WTC11 (cell line): ENCODE measurements around the gene SLC27A5. TPM values are rescaled to one million over a fixed set of nuclear protein-coding genes. Genes with fewer than 3 reads are reported as not detected.

Source experiments
- ATAC-seq: fragments of 200-7000 bp; cut with Tn5 transposase; 2 replicates; pipeline ENCODE4 v1.10.0; 2021; ENCODE audit warnings: mild to moderate bottlenecking, moderate library complexity
- CTCF ChIA-PET: fragments of 300-600 bp; sonication (Branson Sonifier 250); formaldehyde crosslinking; loops from one replicate; lab custom pipeline; 2021; ENCODE audit warnings: antibody characterized with exemption; lab: Charles Lee
- POLR2A ChIA-PET: fragments of 350-600 bp; sonication (Branson Sonifier 250); formaldehyde crosslinking; loops from one replicate; lab custom pipeline; 2021; ENCODE audit warnings: antibody characterized with exemption; lab: Charles Lee
- DNase-seq: peaks from one replicate; pipeline ENCODE4 v3.0.0; 2021; ENCODE audit warnings: low spot score
- H3K27ac Mint-ChIP-seq: 2 replicates; pipeline ENCODE4 v1.8.0; 2021; ENCODE audit warnings: mixed read lengths
- H3K27me3 Mint-ChIP-seq: 2 replicates; pipeline ENCODE4 v1.8.0; 2021; ENCODE audit warnings: low read depth, mild to moderate bottlenecking, moderate library complexity, mixed read lengths
- H3K36me3 Mint-ChIP-seq: 2 replicates; pipeline ENCODE4 v1.8.0; 2021; ENCODE audit warnings: mixed read lengths
- H3K4me1 Mint-ChIP-seq: 2 replicates; pipeline ENCODE4 v1.8.0; 2022; ENCODE audit warnings: mixed read lengths
- H3K4me3 Mint-ChIP-seq: 2 replicates; pipeline ENCODE4 v1.8.0; 2021; ENCODE audit warnings: mild to moderate bottlenecking, moderate library complexity, mixed read lengths
- H3K9me3 Mint-ChIP-seq: 2 replicates; pipeline ENCODE4 v1.8.0; 2021; ENCODE audit warnings: mixed read lengths
- GTF2I ChIP-seq: fragments of 250-450 bp; sonication (Bioruptor Pico); conservative IDR thresholded peaks from 2 replicates; pipeline ENCODE4 v1.4.0; 2021; ENCODE audit warnings: mild to moderate bottlenecking
- HMGA2 ChIP-seq: fragments of 250-450 bp; sonication (Bioruptor Pico); IDR thresholded peaks from 2 replicates; pipeline ENCODE4 v1.4.0; 2021; ENCODE audit warnings: mild to moderate bottlenecking, moderate library complexity
- JAZF1 ChIP-seq: fragments of 250-450 bp; sonication (Bioruptor Pico); IDR thresholded peaks from 2 replicates; pipeline ENCODE4 v1.9.0; 2021; ENCODE audit warnings: moderate library complexity, mild to moderate bottlenecking, inconsistent platforms
- KAT7 ChIP-seq: sonication (generic); formaldehyde crosslinking; IDR thresholded peaks from 2 replicates; pipeline ENCODE4 v1.8.1; 2023; ENCODE audit warnings: missing genetic modification reagents, mild to moderate bottlenecking, borderline replicate concordance
- TCF7 ChIP-seq: sonication (generic); formaldehyde crosslinking; IDR thresholded peaks from 2 replicates; pipeline ENCODE4 v1.8.0; 2022; ENCODE audit warnings: mild to moderate bottlenecking, low read depth, missing genetic modification reagents, moderate library complexity
- TEAD4 ChIP-seq: sonication (generic); formaldehyde crosslinking; IDR thresholded peaks from 2 replicates; pipeline ENCODE4 v1.8.0; 2022; ENCODE audit warnings: mild to moderate bottlenecking, missing genetic modification reagents
- ZNF121 ChIP-seq: sonication (generic); formaldehyde crosslinking; IDR thresholded peaks from 2 replicates; pipeline ENCODE4 v1.8.0; 2023; ENCODE audit warnings: missing genetic modification reagents
- ZNF423 ChIP-seq: fragments of 250-450 bp; sonication (Bioruptor Pico); IDR thresholded peaks from 2 replicates; pipeline ENCODE4 v2.1.2; 2022; ENCODE audit warnings: mild to moderate bottlenecking, moderate library complexity
- ZNF671 ChIP-seq: fragments of 250-450 bp; sonication (Bioruptor Pico); IDR thresholded peaks from 2 replicates; pipeline ENCODE4 v1.8.0; 2021; ENCODE audit warnings: mild to moderate bottlenecking
- total RNA-seq: library from RNA; stranded (reverse); gene quantifications from 3 replicates; pipeline ENCODE4 v1.2.3, GENCODE V29; 2021
- TF ChIP-seq, protein P1 (sequence below): sonication (generic); formaldehyde crosslinking; IDR thresholded peaks from 2 replicates; pipeline ENCODE4 v1.8.0; 2022; ENCODE audit warnings: missing genetic modification reagents
- TF ChIP-seq, protein P2 (sequence below): sonication (generic); formaldehyde crosslinking; IDR thresholded peaks from 2 replicates; pipeline ENCODE4 v1.8.0; 2022; ENCODE audit warnings: mild to moderate bottlenecking, missing genetic modification reagents
- TF ChIP-seq, protein P3 (sequence below): sonication (generic); formaldehyde crosslinking; IDR thresholded peaks from 2 replicates; pipeline ENCODE4 v1.8.1; 2023; ENCODE audit warnings: mild to moderate bottlenecking, missing genetic modification reagents
- TF ChIP-seq, protein P4 (sequence below): fragments of 250-450 bp; sonication (Bioruptor Pico); IDR thresholded peaks from 2 replicates; pipeline ENCODE4 v2.1.2; 2022; ENCODE audit warnings: mild to moderate bottlenecking, moderate library complexity
- TF ChIP-seq, protein P5 (sequence below): fragments of 250-450 bp; sonication (Bioruptor Pico); IDR thresholded peaks from 2 replicates; pipeline ENCODE4 v1.9.0; 2021; ENCODE audit warnings: mild to moderate bottlenecking
- TF ChIP-seq, protein P6 (sequence below): fragments of 200-600 bp; IDR thresholded peaks from 2 replicates; pipeline ENCODE4 v1.8.0; 2022; ENCODE audit warnings: antibody characterized with exemption
- TF ChIP-seq, protein P7 (sequence below): sonication (generic); formaldehyde crosslinking; conservative IDR thresholded peaks from 2 replicates; pipeline ENCODE4 v1.8.1; 2022; ENCODE audit warnings: mild to moderate bottlenecking, missing genetic modification reagents
- TF ChIP-seq, protein P8 (sequence below): sonication (generic); formaldehyde crosslinking; IDR thresholded peaks from 2 replicates; pipeline ENCODE4 v1.8.1; 2023; ENCODE audit warnings: mild to moderate bottlenecking, missing genetic modification reagents

The SLC27A5 gene
- total RNA-seq, 1 experiment from 2014 or later, result 21.9 TPM

DNA sequence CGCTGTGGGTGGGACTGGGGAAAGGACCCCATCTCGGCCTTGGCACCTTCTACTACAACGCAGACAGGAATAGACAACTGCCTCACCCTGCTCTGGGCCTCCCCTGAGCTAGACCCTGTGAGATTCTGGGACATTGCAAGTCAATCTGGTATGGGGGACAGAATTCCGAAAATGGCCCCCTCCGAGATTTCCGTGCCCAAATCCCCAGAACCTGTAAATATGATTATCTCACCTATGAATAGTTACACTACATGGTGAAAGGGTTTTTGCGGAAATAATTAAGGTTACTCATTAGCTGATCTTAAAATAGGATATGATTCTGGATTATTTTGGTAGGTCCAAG, 8.4 kb upstream of the SLC27A5 start:
- no peak for ATAC-seq
- ChIA-PET CTCF (interaction anchor here (0.9 to 6.5 kb wide), 23 partner anchors 8 to 191 kb away, joined by 3 to 60 read pairs (median 8); partner anchors contain the start of genes CHMP2A, RNF225, TRIM28 and UBE2M), POLR2A (interaction anchor here (0.6 to 3.3 kb wide), 15 partner anchors 9 to 61 kb away, joined by 3 to 34 read pairs (median 6); partner anchors contain the start of genes CHMP2A, TRIM28 and ZNF446)
- no peaks in the 10 kb centered on the region for H3K9me3 Mint-ChIP-seq
- H3K36me3 Mint-ChIP-seq, result peaks cover 5% of the 10 kb centered on the region
- H3K4me1 Mint-ChIP-seq, result peaks cover 47% of the 10 kb centered on the region
- peak overlapping the region; percentile 97 for H3K4me3 Mint-ChIP-seq
- H3K27ac Mint-ChIP-seq, result peak overlapping the region; percentile 99
- no peak for TF ChIP-seq ZNF423 (CRISPR knock-in tag)
- no peak for TF ChIP-seq HMGA2 (CRISPR knock-in tag)
- TF ChIP-seq, protein P1, sequence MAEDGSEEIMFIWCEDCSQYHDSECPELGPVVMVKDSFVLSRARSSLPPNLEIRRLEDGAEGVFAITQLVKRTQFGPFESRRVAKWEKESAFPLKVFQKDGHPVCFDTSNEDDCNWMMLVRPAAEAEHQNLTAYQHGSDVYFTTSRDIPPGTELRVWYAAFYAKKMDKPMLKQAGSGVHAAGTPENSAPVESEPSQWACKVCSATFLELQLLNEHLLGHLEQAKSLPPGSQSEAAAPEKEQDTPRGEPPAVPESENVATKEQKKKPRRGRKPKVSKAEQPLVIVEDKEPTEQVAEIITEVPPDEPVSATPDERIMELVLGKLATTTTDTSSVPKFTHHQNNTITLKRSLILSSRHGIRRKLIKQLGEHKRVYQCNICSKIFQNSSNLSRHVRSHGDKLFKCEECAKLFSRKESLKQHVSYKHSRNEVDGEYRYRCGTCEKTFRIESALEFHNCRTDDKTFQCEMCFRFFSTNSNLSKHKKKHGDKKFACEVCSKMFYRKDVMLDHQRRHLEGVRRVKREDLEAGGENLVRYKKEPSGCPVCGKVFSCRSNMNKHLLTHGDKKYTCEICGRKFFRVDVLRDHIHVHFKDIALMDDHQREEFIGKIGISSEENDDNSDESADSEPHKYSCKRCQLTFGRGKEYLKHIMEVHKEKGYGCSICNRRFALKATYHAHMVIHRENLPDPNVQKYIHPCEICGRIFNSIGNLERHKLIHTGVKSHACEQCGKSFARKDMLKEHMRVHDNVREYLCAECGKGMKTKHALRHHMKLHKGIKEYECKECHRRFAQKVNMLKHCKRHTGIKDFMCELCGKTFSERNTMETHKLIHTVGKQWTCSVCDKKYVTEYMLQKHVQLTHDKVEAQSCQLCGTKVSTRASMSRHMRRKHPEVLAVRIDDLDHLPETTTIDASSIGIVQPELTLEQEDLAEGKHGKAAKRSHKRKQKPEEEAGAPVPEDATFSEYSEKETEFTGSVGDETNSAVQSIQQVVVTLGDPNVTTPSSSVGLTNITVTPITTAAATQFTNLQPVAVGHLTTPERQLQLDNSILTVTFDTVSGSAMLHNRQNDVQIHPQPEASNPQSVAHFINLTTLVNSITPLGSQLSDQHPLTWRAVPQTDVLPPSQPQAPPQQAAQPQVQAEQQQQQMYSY (CRISPR knock-in tag), result no peak
- TF ChIP-seq, protein P2, sequence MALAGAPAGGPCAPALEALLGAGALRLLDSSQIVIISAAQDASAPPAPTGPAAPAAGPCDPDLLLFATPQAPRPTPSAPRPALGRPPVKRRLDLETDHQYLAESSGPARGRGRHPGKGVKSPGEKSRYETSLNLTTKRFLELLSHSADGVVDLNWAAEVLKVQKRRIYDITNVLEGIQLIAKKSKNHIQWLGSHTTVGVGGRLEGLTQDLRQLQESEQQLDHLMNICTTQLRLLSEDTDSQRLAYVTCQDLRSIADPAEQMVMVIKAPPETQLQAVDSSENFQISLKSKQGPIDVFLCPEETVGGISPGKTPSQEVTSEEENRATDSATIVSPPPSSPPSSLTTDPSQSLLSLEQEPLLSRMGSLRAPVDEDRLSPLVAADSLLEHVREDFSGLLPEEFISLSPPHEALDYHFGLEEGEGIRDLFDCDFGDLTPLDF (CRISPR knock-in tag), result no peak
- TF ChIP-seq ZNF671 (CRISPR knock-in tag), result no peak
- no peak for DNase-seq
- no peaks in the 10 kb centered on the region for H3K27me3 Mint-ChIP-seq

DNA sequence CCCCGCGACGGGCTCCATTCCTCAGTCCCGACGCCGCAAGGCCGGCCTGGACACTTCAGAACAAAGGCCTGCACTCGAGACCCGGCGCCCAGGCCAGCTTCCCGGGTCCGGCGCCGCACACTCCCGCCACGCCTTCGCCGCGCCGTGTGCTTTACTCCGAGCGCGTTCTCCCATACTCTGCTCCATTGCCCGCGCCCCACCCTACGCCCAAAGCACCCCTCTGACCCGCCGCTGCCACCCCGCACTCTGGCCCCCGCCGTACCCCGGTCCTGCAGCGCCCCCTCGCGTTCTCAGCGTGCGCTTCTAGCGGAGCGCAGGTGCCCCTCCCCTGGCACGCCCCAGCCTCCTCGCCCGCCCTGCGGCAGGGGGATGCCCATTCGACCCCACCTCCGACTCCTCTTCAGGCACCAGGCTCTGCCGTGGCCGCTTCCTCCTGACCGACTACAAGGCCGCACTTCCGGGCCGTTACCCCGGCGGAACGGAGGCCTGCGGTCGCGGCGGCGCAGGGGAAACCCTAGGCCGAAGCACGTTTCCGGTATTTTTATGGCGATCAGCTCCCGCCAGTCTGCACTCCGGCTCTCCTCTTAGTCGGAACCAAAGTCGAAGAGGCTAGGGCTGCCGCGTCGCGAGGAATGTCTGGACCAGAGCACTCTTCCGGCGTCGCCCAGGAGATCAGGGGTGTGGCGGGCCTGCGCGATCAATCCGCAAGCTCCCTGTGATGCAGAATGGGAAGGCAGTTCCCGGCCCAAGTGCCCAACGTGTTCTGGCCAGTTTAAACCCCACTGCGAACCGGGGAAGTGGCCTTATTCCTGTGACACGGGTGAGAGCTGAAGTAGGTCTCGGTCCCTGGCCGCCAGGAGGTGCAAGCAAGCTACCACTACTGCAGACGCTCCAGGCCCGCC, 7.8 kb upstream of the SLC27A5 start, which contains the start of gene ZBTB45:
ZBTB45 (minus strand) TSS at position 456 of the 902 bp plus-strand sequence. CDS start 2,137 bp downstream, outside the sequence.
- H3K4me3 Mint-ChIP-seq, result peak within 1 kb of the TSS; percentile 97
- peak within 1 kb of the TSS; percentile 99 for H3K27ac Mint-ChIP-seq
- H3K4me1 Mint-ChIP-seq, result peaks cover 48% of the 10 kb centered on the region
- H3K36me3 Mint-ChIP-seq, result peaks cover 5% of the 10 kb centered on the region
- no peaks in the 10 kb centered on the region for H3K27me3 Mint-ChIP-seq
- CTCF ChIA-PET, result interaction anchor here (0.6 to 6.5 kb wide), 33 partner anchors 9 to 498 kb away, joined by 3 to 60 read pairs (median 5); partner anchors contain the start of genes CHMP2A, RNF225, TRIM28 and UBE2M
- ATAC-seq (peak; percentile 75), DNase-seq (peak; percentile 92)
- POLR2A ChIA-PET, result interaction anchor here (0.6 to 3.3 kb wide), 16 partner anchors 9 to 61 kb away, joined by 3 to 34 read pairs (median 6); partner anchors contain the start of genes CHMP2A, TRIM28, UBE2M and ZNF446
- no peaks in the 10 kb centered on the region for H3K9me3 Mint-ChIP-seq
- TF ChIP-seq, protein P3, sequence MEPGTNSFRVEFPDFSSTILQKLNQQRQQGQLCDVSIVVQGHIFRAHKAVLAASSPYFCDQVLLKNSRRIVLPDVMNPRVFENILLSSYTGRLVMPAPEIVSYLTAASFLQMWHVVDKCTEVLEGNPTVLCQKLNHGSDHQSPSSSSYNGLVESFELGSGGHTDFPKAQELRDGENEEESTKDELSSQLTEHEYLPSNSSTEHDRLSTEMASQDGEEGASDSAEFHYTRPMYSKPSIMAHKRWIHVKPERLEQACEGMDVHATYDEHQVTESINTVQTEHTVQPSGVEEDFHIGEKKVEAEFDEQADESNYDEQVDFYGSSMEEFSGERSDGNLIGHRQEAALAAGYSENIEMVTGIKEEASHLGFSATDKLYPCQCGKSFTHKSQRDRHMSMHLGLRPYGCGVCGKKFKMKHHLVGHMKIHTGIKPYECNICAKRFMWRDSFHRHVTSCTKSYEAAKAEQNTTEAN (CRISPR knock-in tag), result no peak; the same call in 1 of the 2 replicates
- TF ChIP-seq JAZF1 (CRISPR knock-in tag), result no peak
- TF ChIP-seq, protein P4, sequence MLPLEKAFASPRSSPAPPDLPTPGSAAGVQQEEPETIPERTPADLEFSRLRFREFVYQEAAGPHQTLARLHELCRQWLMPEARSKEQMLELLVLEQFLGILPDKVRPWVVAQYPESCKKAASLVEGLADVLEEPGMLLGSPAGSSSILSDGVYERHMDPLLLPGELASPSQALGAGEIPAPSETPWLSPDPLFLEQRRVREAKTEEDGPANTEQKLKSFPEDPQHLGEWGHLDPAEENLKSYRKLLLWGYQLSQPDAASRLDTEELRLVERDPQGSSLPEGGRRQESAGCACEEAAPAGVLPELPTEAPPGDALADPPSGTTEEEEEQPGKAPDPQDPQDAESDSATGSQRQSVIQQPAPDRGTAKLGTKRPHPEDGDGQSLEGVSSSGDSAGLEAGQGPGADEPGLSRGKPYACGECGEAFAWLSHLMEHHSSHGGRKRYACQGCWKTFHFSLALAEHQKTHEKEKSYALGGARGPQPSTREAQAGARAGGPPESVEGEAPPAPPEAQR (CRISPR knock-in tag), result no peak
- TF ChIP-seq, protein P5, sequence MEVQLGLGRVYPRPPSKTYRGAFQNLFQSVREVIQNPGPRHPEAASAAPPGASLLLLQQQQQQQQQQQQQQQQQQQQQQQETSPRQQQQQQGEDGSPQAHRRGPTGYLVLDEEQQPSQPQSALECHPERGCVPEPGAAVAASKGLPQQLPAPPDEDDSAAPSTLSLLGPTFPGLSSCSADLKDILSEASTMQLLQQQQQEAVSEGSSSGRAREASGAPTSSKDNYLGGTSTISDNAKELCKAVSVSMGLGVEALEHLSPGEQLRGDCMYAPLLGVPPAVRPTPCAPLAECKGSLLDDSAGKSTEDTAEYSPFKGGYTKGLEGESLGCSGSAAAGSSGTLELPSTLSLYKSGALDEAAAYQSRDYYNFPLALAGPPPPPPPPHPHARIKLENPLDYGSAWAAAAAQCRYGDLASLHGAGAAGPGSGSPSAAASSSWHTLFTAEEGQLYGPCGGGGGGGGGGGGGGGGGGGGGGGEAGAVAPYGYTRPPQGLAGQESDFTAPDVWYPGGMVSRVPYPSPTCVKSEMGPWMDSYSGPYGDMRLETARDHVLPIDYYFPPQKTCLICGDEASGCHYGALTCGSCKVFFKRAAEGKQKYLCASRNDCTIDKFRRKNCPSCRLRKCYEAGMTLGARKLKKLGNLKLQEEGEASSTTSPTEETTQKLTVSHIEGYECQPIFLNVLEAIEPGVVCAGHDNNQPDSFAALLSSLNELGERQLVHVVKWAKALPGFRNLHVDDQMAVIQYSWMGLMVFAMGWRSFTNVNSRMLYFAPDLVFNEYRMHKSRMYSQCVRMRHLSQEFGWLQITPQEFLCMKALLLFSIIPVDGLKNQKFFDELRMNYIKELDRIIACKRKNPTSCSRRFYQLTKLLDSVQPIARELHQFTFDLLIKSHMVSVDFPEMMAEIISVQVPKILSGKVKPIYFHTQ (CRISPR knock-in tag), result no peak
- TF ChIP-seq, protein P6, sequence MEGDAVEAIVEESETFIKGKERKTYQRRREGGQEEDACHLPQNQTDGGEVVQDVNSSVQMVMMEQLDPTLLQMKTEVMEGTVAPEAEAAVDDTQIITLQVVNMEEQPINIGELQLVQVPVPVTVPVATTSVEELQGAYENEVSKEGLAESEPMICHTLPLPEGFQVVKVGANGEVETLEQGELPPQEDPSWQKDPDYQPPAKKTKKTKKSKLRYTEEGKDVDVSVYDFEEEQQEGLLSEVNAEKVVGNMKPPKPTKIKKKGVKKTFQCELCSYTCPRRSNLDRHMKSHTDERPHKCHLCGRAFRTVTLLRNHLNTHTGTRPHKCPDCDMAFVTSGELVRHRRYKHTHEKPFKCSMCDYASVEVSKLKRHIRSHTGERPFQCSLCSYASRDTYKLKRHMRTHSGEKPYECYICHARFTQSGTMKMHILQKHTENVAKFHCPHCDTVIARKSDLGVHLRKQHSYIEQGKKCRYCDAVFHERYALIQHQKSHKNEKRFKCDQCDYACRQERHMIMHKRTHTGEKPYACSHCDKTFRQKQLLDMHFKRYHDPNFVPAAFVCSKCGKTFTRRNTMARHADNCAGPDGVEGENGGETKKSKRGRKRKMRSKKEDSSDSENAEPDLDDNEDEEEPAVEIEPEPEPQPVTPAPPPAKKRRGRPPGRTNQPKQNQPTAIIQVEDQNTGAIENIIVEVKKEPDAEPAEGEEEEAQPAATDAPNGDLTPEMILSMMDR, result peak; percentile 75
- TF ChIP-seq TEAD4 (CRISPR knock-in tag), result 0 out of 2 replicates have a peak, but pooled peaks have one; percentile 63
- no peak; the same call in 1 of the 2 replicates for TF ChIP-seq GTF2I (CRISPR knock-in tag)
- TF ChIP-seq, protein P7, sequence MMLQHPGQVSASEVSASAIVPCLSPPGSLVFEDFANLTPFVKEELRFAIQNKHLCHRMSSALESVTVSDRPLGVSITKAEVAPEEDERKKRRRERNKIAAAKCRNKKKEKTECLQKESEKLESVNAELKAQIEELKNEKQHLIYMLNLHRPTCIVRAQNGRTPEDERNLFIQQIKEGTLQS (CRISPR knock-in tag), result peak; percentile 70
- no peak for TF ChIP-seq ZNF121 (CRISPR knock-in tag)
- peak; percentile 49; the same call in 1 of the 2 replicates for TF ChIP-seq TCF7 (CRISPR knock-in tag)
- TF ChIP-seq, protein P8, sequence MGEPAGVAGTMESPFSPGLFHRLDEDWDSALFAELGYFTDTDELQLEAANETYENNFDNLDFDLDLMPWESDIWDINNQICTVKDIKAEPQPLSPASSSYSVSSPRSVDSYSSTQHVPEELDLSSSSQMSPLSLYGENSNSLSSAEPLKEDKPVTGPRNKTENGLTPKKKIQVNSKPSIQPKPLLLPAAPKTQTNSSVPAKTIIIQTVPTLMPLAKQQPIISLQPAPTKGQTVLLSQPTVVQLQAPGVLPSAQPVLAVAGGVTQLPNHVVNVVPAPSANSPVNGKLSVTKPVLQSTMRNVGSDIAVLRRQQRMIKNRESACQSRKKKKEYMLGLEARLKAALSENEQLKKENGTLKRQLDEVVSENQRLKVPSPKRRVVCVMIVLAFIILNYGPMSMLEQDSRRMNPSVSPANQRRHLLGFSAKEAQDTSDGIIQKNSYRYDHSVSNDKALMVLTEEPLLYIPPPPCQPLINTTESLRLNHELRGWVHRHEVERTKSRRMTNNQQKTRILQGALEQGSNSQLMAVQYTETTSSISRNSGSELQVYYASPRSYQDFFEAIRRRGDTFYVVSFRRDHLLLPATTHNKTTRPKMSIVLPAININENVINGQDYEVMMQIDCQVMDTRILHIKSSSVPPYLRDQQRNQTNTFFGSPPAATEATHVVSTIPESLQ (CRISPR knock-in tag), result no peak
- TF ChIP-seq KAT7 (CRISPR knock-in tag), result peak; percentile 54; the same call in 1 of the 2 replicates
